Pancreas (tissue), 10 donors: Measurements from ENCODE around the gene CCDC93. TPM values are rescaled to one million over a fixed set of nuclear protein-coding genes. Genes with fewer than 3 reads are reported as not detected.

Experiments used
- ATAC-seq, 4 donors: fragments of 200-7000 bp; cut with Tn5 transposase; one replicate each; pipeline versions ENCODE4 v1.8.0 to v1.9.1; 2020; ENCODE audit warnings: mild to moderate bottlenecking in 4 of 4, moderate library complexity in 4 of 4
- DNase-seq, 6 donors: peaks; one replicate each; pipeline ENCODE4 v3.0.0-alpha.2; 2020
- FAIRE-seq: peaks from 2 replicates; lab custom pipeline; 2012; peaks lifted over from hg19 to GRCh38; lab: Jason Lieb, UNC
- H3K27ac ChIP-seq, 4 donors: fragments of 200-600 bp; sonication (generic); 1 replicate in 3 of 4; 2 replicates in 1 of 4; pipeline versions ENCODE4 v1.5.0 to v1.8.0; 2020
- H3K27me3 ChIP-seq, 4 donors: fragments of 200-600 bp; one replicate each; pipeline ENCODE4 v1.8.0; 2021
- H3K36me3 ChIP-seq, 3 donors: fragments of 200-600 bp; sonication (generic) in 1 of 3; one replicate each; pipeline versions ENCODE4 v1.5.0 to v1.8.0; 2020 to 2021
- H3K4me1 ChIP-seq, 3 donors: fragments of 200-600 bp; one replicate each; pipeline ENCODE4 v1.8.0; 2021
- H3K4me3 ChIP-seq, 4 donors: fragments of 200-600 bp; sonication (generic) in 2 of 4; one replicate each; pipeline versions ENCODE4 v1.5.0 to v1.8.0; 2020 to 2021
- H3K9me3 ChIP-seq, 4 donors: fragments of 200-600 bp; one replicate each; pipeline ENCODE4 v1.8.0; 2021
- WGBS, 2 donors: extraction: QIAGEN DNeasy Blood & Tissue Kit; methylation state at CpG; one replicate each; pipeline ENCODE4 v1.1.7; 2013; 5-methylcytosine and 5-hydroxymethylcytosine counted together
- intact Hi-C, 3 donors: fragments of 100-400 bp; cut with DNase I; formaldehyde crosslinking; loops; one replicate each; pipeline versions ENCODE4 v1.11.1 to v1.14.2; 2022
- polyA plus RNA-seq, 2 donors: library from polyadenylated mRNA; stranded (reverse); fragments of 200-250 nt; gene quantifications; one replicate each; pipeline ENCODE4 v1.2.3, GENCODE V29; 2013
- total RNA-seq, 6 donors: library from RNA; stranded (reverse); fragmentation: NEBNext Ultra II Directional in 4 of 6; extraction: Animal tissue kit (Norgen Biotek cat#: 25700) in 4 of 6; gene quantifications; one replicate each; pipeline versions ENCODE4 v1.2.1 to v1.2.4, GENCODE V29; 2021 to 2023
- TF ChIP-seq, protein P1 (sequence below), 4 donors: fragments of 200-600 bp; sonication (generic) in 3 of 4; IDR thresholded peaks; one replicate each; pipeline versions ENCODE4 v1.5.0 to v1.8.0; 2021; ENCODE audit warnings: antibody characterized with exemption in 4 of 4
- donor health status: healthy with polysubstance abuse.
- donor health status: DM: no; HTN: no; CAD: no; lungs with moderate emphysema.
- donor health status: DM: no; HTN: no; CAD: no.
- donor health status: control.
- donor health status: control.
- donor health status: Bipolar disorder and iron deficiency.
- donor health status: DM: yes; HTN: yes; CAD: no.
- donor health status: DM: no; HTN: no; CAD: no.
- donor health status: DM: no; HTN: no; CAD: no.
- donor health status: DM: yes; HTN: yes; CAD: no.

Gene CCDC93
- total and polyA plus RNA-seq, 8 donors = 8.2 to 28.6 (median 17.0) TPM

DNA sequence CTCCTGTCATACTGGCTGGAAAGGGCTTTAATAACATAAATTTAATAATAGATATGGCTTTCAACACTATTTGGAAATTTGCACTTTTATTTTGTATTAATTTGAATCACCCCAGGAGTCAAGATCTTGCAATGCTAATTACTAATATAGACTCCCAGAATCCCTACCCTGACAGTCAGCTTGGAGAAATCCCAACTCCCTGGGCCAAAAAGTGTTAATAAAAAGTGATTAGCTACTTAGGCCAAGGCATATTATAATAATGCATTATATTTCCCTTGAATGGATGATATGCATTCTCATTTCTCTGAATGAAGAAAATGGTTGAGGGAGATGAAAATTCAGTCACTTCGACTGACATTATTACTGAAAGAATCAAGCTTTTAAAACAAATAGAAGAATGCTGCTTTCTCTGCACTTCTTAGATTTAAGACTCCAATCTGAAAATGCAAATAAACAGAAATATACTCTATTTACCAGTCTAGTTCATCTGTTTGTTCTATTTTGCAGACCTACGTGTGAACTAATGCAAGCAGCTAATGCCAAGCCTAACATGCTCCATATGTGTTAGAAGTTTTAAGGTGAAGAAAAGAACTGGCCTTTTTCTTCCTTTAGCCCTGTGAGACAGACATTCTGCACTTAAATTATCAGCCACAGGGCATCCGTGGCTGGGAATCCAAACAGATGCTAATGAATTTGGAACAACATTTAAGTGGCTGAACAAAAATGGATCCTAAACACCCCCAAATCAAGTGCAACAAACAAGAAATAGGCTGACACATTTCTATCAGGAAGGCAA, 40.5 kb upstream of the CCDC93 start:
- Histone ChIP-seq H3K27me3 (no peaks in the 10 kb centered on the region), H3K36me3 (no peaks in the 10 kb centered on the region), H3K4me3 (no peak overlapping the region), H3K4me1 (no peaks in the 10 kb centered on the region), H3K27ac (no peak overlapping the region), H3K9me3 (no peaks in the 10 kb centered on the region)
- intact Hi-C loops = no loop called here
- no peak for FAIRE-seq
- WGBS, 2 donors = 47 to 50% methylated on average over 3 of the region's 3 CpGs
- DNase-seq = no peak
- ATAC-seq = no peak
- TF ChIP-seq, protein P1, sequence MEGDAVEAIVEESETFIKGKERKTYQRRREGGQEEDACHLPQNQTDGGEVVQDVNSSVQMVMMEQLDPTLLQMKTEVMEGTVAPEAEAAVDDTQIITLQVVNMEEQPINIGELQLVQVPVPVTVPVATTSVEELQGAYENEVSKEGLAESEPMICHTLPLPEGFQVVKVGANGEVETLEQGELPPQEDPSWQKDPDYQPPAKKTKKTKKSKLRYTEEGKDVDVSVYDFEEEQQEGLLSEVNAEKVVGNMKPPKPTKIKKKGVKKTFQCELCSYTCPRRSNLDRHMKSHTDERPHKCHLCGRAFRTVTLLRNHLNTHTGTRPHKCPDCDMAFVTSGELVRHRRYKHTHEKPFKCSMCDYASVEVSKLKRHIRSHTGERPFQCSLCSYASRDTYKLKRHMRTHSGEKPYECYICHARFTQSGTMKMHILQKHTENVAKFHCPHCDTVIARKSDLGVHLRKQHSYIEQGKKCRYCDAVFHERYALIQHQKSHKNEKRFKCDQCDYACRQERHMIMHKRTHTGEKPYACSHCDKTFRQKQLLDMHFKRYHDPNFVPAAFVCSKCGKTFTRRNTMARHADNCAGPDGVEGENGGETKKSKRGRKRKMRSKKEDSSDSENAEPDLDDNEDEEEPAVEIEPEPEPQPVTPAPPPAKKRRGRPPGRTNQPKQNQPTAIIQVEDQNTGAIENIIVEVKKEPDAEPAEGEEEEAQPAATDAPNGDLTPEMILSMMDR (IDR thresholded peaks at IDR 0.05) = no peak

DNA sequence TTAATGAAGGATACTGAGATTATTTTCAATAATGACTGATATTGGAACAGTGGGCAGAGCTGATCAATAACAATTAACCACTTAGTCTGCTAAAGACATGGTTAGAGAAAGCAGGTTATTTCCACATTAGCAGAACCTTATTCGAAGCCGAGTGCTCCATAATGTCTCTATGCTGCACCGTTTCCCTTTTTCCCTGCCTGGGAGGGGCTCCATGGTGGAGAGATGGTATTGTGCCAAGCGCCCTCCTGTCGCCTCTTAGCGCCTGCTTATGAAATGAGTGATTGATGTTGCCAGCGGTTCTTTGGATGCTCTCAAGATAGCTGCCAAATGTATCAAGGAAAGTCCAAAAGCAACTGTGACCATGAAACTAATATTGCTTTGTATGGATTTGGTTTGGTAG, 39.8 kb upstream of the CCDC93 start:
- TF ChIP-seq, protein P1 (IDR thresholded peaks at IDR 0.05) = no peak
- H3K27me3 ChIP-seq = no peaks in the 10 kb centered on the region
- no peaks in the 10 kb centered on the region for H3K4me1 ChIP-seq
- H3K27ac ChIP-seq = no peak overlapping the region
- no peaks in the 10 kb centered on the region for H3K36me3 ChIP-seq
- DNase-seq = no peak
- ATAC-seq = no peak
- intact Hi-C loops = no loop called here
- no peak overlapping the region for H3K4me3 ChIP-seq
- no peaks in the 10 kb centered on the region for H3K9me3 ChIP-seq
- no peak for FAIRE-seq
- 71 to 80% methylated on average over 7 of the region's 7 CpGs for WGBS, 2 donors

DNA sequence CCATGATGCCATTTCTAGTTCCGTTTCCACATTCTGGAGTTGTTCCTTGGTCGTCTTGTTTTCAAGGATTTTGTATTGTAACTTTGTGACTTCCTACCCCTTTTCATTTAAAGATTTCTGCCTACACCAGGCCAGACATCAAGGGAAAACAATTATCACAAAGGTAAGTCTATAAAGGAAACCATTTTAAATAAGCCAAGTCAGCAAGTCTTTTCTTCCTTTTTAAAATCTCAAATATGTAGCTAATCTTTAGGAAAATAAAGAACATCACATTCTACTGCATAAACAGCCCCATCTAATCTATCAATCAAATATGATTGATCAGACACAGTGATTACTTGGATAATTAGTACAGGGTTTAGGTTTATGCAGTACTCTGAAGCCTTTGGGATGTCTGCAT, 38.6 kb upstream of the CCDC93 start:
- no peak for ATAC-seq
- 71 to 80% methylated on average over 2 of the region's 2 CpGs for WGBS, 2 donors
- no peaks in the 10 kb centered on the region for H3K36me3 ChIP-seq
- no peak for FAIRE-seq
- H3K4me3 ChIP-seq = no peak overlapping the region
- intact Hi-C loops = no loop called here
- no peaks in the 10 kb centered on the region for H3K27me3 ChIP-seq
- H3K27ac ChIP-seq = no peak overlapping the region
- DNase-seq = no peak
- no peaks in the 10 kb centered on the region for H3K9me3 ChIP-seq
- H3K4me1 ChIP-seq = peaks cover 0 to 4% (median 0%) of the 10 kb centered on the region in 3 donors
- TF ChIP-seq, protein P1 (IDR thresholded peaks at IDR 0.05) = no peak

DNA sequence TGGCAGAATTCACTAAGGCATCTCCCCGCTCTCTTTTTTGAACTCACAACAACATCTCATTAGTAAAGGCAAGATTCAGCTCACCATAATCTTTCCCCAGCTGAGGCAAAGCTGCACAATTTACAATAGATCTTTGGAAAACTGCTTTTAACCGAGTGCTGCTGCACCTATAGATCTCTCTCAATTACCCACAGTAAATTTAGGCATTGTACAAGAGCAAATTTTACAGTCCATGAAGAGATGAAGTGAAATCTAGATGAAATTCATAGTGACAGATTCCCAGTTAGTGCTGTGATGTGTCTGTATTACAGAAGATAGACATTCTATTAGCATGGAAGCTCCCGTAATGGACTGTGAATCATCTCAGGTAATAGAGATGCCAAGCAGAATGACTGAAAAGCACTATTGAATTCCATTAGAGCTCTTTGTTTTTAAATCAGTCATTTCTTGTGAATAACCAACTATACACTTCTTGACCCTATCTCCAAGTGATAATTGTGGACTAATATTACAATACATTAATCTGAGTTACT, 38.0 kb upstream of the CCDC93 start:
- Histone ChIP-seq H3K4me1 (peaks cover 0 to 10% (median 2%) of the 10 kb centered on the region in 3 donors), H3K4me3 (no peak overlapping the region), H3K27ac (no peak overlapping the region), H3K27me3 (no peaks in the 10 kb centered on the region), H3K36me3 (no peaks in the 10 kb centered on the region), H3K9me3 (no peaks in the 10 kb centered on the region)
- TF ChIP-seq, protein P1 (IDR thresholded peaks at IDR 0.05) = no peak
- ATAC-seq (no peak), DNase-seq (no peak), FAIRE-seq (no peak)
- intact Hi-C loops = no loop called here
- 87 to 91% methylated on average over 3 of the region's 3 CpGs for WGBS, 2 donors

DNA sequence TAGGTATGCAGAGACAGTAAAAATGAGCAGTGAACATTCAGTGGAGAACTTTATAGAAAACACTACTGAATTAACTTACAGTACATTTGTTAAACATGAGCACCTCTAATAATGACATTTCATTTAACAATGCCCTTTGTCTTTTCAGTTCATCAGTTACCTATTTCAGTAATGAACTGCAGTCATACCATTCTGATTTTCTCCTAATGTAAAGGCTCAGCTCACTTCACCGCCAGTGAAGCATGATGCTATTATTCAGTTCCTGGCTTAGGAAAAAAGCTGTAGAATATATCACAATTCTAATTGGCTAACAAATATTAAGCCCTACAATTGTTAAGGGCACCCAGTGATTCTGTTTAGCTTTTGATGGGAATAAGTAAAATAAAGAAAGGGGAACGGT, 37.1 kb upstream of the CCDC93 start:
- TF ChIP-seq, protein P1 (IDR thresholded peaks at IDR 0.05) = no peak
- Histone ChIP-seq H3K27ac (no peak overlapping the region), H3K4me1 (peaks cover 0 to 11% (median 4%) of the 10 kb centered on the region in 3 donors), H3K36me3 (no peaks in the 10 kb centered on the region), H3K9me3 (no peaks in the 10 kb centered on the region), H3K4me3 (no peak overlapping the region), H3K27me3 (no peaks in the 10 kb centered on the region)
- intact Hi-C loops = no loop called here
- 75 to 84% methylated on average over 2 of the region's 2 CpGs for WGBS, 2 donors
- ATAC-seq (no peak), FAIRE-seq (no peak), DNase-seq (no peak)
